Hair follicle dermal papilla cell (primary cell): ENCODE data around the gene LETMD1. TPM values are rescaled to one million over a fixed set of nuclear protein-coding genes. Genes with fewer than 3 reads are reported as not detected.

ENCODE experiments used
- small RNA-seq: library from RNA; depleted of rRNA; stranded (forward); fragments of <200 nt; gene quantifications from one replicate; pipeline ENCODE3, GENCODE V24; 2012
- total RNA-seq: library from RNA; depleted of rRNA; stranded (reverse); fragments of >200 nt; gene quantifications from 2 replicates; pipeline ENCODE4 v1.2.3, GENCODE V29; 2012

The LETMD1 gene
- 40.0 and 40.9 TPM in 2 replicates for total RNA-seq

GRCh38 chr12:51047655-51048540 is at the start of gene LETMD1:
Gene LETMD1, plus strand, starts transcription at chr12:51048327. Its CDS starts 30 bp downstream, at chr12:51048357.

GRCh38 chr12:51025836-51026638 is 22.1 kb upstream of the LETMD1 start, which contains the start of gene SLC11A2:
Gene SLC11A2, minus strand, starts transcription at chr12:51026384. Its CDS starts 15,656 bp downstream, at chr12:51010728.

GRCh38 chr12:51083126-51083833 is 35.2 kb downstream of the LETMD1 start, which contains the start of gene CSRNP2:
Gene CSRNP2, minus strand, starts transcription at chr12:51083596. Its CDS starts 7,035 bp downstream, at chr12:51076561.

Small RNA genes lying within 50 kb of the gene (small RNA-seq; reads per million reads assigned to genes)
- gene RNU6-1273P = not detected
- gene RNU6-87P = not detected

Other genes with a start within 250 kb of the LETMD1 start
- gene TMPRSS12, start 205.4 kb upstream of the LETMD1 start, total RNA-seq = not detected in 2 replicates
- gene HIGD1C, start 95.8 kb upstream of the LETMD1 start, total RNA-seq = not detected in 2 replicates
- gene SLC11A2, start 21.9 kb upstream of the LETMD1 start, total RNA-seq = 62.9 and 64.4 TPM in 2 replicates
- 23.0 and 25.0 TPM in 2 replicates for gene CSRNP2, start 35.3 kb downstream of the LETMD1 start, total RNA-seq
- 9.6 and 11.5 TPM in 2 replicates for gene TFCP2, start 124.8 kb downstream of the LETMD1 start, total RNA-seq
- 8.7 and 11.5 TPM in 2 replicates for gene POU6F1, start 169.7 kb downstream of the LETMD1 start, total RNA-seq
- gene DAZAP2, start 190.5 kb downstream of the LETMD1 start, total RNA-seq = 137 and 144 TPM in 2 replicates
- gene SMAGP, start 222.1 kb downstream of the LETMD1 start, total RNA-seq = 31.5 TPM in 2 replicates